Activated CD4-positive, alpha-beta memory T cell treated with anti-CD3 and anti-CD28 coated beads, Interleukin-2, amount 10 ng/mL, durations not matched to agents 7 days and 5 days (primary cell): ENCODE measurements around the gene LLGL2. TPM values are rescaled to one million over a fixed set of nuclear protein-coding genes. Genes with fewer than 3 reads are reported as not detected.
A peak's percentile ranks its signal among the peaks of the same experiment; 100 is the strongest.

Source experiments
- CTCF ChIA-PET: fragments of 350-600 bp; sonication (Branson Sonifier 250); formaldehyde crosslinking; loops from one replicate; lab custom pipeline; 2021; ENCODE audit warnings: antibody characterized with exemption, inconsistent platforms; lab: Charles Lee
- POLR2A ChIA-PET: fragments of 350-600 bp; sonication (Branson Sonifier 250); formaldehyde crosslinking; loops from one replicate; lab custom pipeline; 2021; ENCODE audit warnings: antibody characterized with exemption; lab: Charles Lee
- DNase-seq: peaks from one replicate; pipeline ENCODE4 v3.0.0-alpha.2; 2020
- H3K27ac Mint-ChIP-seq: one replicate; pipeline ENCODE4 v1.8.0; 2021; ENCODE audit warnings: mild to moderate bottlenecking, mixed read lengths
- H3K27me3 Mint-ChIP-seq: one replicate; pipeline ENCODE4 v1.8.0; 2021; ENCODE audit warnings: mixed read lengths
- H3K36me3 Mint-ChIP-seq: one replicate; pipeline ENCODE4 v1.8.0; 2021; ENCODE audit warnings: low read depth, mixed read lengths
- H3K4me1 Mint-ChIP-seq: one replicate; pipeline ENCODE4 v1.8.0; 2021; ENCODE audit warnings: mixed read lengths
- H3K4me3 Mint-ChIP-seq: one replicate; pipeline ENCODE4 v1.8.0; 2021; ENCODE audit warnings: mild to moderate bottlenecking, mixed read lengths
- H3K9me3 Mint-ChIP-seq: one replicate; pipeline ENCODE4 v1.8.0; 2021; ENCODE audit warnings: mixed read lengths
- total RNA-seq, 2 experiments: library from RNA; stranded (reverse); gene quantifications; one replicate each; pipeline ENCODE4 v1.2.3, GENCODE V29; 2021

Gene LLGL2
- total RNA-seq, 2 experiments from 2014 or later: 25.9 to 27.8 TPM

DNA sequence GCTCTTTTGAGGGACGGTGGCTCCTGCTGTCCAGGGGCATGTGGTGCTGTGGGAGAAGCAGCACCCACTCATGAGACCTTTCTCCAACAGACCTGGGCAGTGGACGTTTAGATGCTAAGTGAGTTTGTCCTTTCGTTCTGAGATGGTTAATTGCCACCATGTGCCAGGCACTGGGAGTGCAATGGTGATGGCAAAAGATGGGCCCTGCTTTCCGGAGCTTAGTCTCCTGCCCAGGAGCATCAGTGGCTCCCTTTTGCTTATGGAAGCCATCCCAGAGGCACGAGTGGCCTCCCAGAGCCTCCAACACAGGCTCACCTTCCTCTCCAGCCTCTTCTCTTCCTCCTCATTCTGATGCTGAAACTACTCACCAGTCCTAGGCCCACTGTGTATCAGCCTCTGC lies 38.5 kb upstream of the LLGL2 start:
- Mint-ChIP-seq H3K4me3 (no peak overlapping the region), H3K36me3 (peaks cover 8% of the 10 kb centered on the region), H3K4me1 (peaks cover 23% of the 10 kb centered on the region), H3K9me3 (no peaks in the 10 kb centered on the region), H3K27me3 (no peaks in the 10 kb centered on the region), H3K27ac (peak overlapping the region; percentile 87)
- ChIA-PET POLR2A (interaction anchor here (0.7 to 2.2 kb wide), 7 partner anchors 16 to 267 kb away, joined by 3 to 10 read pairs (median 4); partner anchors contain the start of gene TMEM94), CTCF (interaction anchor here (1.0 to 2.2 kb wide), 6 partner anchors 12 to 115 kb away, joined by 4 to 14 read pairs (median 4); partner anchors contain the start of gene TMEM94)
- DNase-seq: no peak

DNA sequence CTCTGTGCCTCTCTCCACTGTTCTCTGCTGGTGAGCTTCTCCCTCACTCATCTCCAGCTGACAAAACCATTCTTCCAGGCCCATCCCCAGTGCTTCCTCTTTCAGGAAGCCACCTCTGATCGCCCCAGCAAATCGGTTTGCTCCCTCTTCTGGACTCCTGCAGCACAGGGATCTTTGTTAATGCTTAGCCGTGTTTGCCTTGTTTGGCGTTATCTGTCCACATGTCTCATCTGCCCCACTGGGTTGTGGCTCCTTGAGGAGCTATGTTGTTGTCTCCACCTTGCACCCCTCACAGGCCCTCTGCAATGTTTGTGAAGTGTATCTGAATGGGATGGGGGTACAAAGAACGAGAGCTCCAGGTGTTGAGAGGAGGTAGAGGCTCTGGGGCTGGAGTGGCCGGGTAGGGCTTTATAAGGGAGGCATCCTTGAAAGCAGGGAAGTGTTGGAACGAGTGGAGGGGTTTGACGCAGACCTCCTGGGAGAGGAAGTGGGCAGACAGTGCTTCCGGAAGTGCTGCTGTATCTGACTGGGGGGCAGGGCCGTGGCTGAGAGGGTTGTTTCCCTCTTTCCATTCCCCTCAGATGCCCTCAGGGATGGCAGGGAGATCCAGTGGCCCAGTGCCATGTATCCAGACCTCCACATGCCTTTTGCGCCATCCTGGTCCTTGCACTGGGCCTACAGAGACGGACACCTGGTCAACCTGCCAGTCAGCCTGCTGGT lies 38.0 kb upstream of the LLGL2 start:
- no peaks in the 10 kb centered on the region for H3K9me3 Mint-ChIP-seq
- H3K4me3 Mint-ChIP-seq: peak overlapping the region; percentile 12
- peak overlapping the region; percentile 87 for H3K27ac Mint-ChIP-seq
- CTCF ChIA-PET: interaction anchor here (0.5 to 2.2 kb wide), 8 partner anchors 11 to 114 kb away, joined by 3 to 14 read pairs (median 4); partner anchors contain the start of gene TMEM94
- POLR2A ChIA-PET: interaction anchor here (0.7 to 2.2 kb wide), 7 partner anchors 16 to 266 kb away, joined by 3 to 10 read pairs (median 4); partner anchors contain the start of gene TMEM94
- H3K36me3 Mint-ChIP-seq: peaks cover 9% of the 10 kb centered on the region
- peaks cover 23% of the 10 kb centered on the region for H3K4me1 Mint-ChIP-seq
- no peaks in the 10 kb centered on the region for H3K27me3 Mint-ChIP-seq
- DNase-seq: peak; percentile 71

DNA sequence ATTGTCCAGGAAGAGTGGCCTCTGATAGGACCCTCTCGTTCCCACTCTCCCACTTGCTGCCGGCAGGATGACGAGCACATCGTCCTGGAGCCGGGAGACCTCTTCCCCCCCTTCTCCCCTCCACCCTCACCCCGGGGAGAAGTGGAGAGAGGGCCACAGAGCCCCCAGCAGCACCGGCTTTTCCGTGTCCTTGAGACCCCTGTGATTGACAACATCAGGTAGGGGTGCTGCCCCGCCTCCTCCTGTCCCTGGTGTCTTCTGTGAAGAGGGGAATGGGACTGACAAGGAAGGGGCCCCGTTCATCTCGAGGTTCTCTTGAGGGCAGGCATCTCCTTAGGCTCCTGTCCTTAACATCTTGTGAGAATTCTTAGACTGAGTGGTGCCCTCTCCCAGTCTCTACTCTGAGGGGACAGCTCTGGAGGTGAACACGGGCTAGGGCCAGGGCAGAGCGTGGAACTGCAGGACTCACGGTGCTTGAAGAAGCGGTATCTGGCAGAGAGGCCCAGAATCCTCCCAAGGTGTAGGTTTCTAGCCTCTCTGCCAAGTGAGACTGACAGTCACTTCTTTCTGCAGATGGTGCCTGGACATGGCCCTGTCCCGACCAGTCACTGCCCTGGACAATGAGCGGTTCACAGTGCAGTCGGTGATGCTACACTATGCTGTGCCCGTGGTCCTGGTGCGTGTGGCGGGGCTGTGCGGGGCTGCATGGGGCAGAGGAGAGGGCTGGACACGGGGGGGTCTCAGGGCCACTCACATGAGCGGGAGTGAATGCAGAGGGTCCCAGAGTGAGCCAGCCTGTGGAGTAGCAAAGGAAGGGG lies 36.6 kb upstream of the LLGL2 start:
- Mint-ChIP-seq H3K36me3 (peaks cover 13% of the 10 kb centered on the region), H3K27me3 (no peaks in the 10 kb centered on the region), H3K4me1 (peaks cover 23% of the 10 kb centered on the region), H3K4me3 (no peak overlapping the region), H3K9me3 (no peaks in the 10 kb centered on the region), H3K27ac (peak overlapping the region; percentile 87)
- no peak for DNase-seq
- CTCF ChIA-PET: interaction anchor here (1.0 to 2.2 kb wide), 2 partner anchors 32 to 57 kb away, joined by 3 to 14 read pairs; partner anchors contain the start of gene TMEM94
- POLR2A ChIA-PET: interaction anchor here (2.2 kb wide), 1 partner anchor 33 kb away, joined by 10 read pairs; the partner anchor contains the start of gene TMEM94

DNA sequence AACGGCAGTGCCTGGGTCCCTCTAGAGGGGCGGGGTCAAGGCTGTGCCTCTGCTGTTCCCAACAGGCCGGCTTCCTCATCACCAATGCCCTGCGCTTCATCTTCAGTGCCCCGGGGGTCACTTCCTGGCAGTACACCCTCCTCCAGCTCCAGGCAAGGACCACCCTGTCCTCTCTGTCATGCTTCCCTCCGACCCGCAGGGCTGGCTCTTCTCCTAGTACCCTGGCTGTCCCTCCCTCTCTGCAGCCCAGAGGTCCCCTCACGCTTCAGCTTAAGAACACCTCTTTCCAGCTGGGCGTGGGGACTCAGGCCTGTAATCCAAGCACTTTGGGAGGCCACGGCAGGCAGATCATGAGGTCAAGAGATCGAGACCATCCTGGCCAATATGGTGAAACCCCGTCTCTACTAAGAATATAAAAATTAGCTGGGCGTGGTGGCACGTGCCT lies 36.0 kb upstream of the LLGL2 start:
- ChIA-PET POLR2A (no interaction called here), CTCF (interaction anchor here (0.7 to 1.0 kb wide), 2 partner anchors 58 to 276 kb away, joined by 3 read pairs; partner anchors contain the start of gene GALK1)
- H3K36me3 Mint-ChIP-seq: peaks cover 15% of the 10 kb centered on the region
- peaks cover 23% of the 10 kb centered on the region for H3K4me1 Mint-ChIP-seq
- peak overlapping the region; percentile 62 for H3K27ac Mint-ChIP-seq
- no peaks in the 10 kb centered on the region for H3K27me3 Mint-ChIP-seq
- H3K9me3 Mint-ChIP-seq: no peaks in the 10 kb centered on the region
- no peak overlapping the region for H3K4me3 Mint-ChIP-seq
- no peak for DNase-seq

DNA sequence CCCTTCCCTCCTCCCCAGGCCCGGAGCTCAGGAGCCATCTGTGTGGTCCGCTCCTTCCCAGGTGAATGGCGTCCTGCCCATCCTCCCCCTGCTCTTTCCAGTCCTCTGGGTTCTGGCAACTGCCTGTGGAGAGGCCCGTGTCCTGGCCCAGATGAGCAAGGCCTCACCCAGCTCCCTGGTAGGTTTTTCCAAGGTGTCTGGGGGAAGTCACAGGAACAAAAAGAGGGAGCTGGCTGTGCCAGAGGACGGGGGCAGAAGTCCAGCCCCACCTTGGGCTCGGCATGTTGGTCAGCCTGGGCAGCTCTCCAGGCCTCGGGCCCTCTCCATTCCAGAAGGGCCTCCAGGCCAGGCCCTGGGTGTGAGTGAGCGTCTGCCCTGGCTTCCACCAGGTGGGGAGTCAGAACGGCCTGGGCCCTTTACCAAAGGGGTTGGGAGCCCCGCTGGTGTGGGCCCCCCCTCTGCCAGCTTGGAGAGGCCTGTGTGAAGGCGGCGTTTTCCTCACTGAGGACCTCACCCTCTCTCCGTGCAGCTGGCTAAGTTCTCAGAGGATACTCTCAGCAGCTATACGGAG lies 35.2 kb upstream of the LLGL2 start:
- no peaks in the 10 kb centered on the region for H3K27me3 Mint-ChIP-seq
- CTCF ChIA-PET: interaction anchor here (0.7 kb wide), 1 partner anchor 275 kb away, joined by 3 read pairs; the partner anchor contains the start of gene GALK1
- no peaks in the 10 kb centered on the region for H3K9me3 Mint-ChIP-seq
- peaks cover 23% of the 10 kb centered on the region for H3K4me1 Mint-ChIP-seq
- no peak overlapping the region for H3K4me3 Mint-ChIP-seq
- no peak overlapping the region for H3K27ac Mint-ChIP-seq
- DNase-seq: no peak
- POLR2A ChIA-PET: interaction anchor here (0.8 kb wide), 1 partner anchor 9 kb away, joined by 3 read pairs; no protein-coding TSS in a partner anchor
- H3K36me3 Mint-ChIP-seq: peaks cover 15% of the 10 kb centered on the region

DNA sequence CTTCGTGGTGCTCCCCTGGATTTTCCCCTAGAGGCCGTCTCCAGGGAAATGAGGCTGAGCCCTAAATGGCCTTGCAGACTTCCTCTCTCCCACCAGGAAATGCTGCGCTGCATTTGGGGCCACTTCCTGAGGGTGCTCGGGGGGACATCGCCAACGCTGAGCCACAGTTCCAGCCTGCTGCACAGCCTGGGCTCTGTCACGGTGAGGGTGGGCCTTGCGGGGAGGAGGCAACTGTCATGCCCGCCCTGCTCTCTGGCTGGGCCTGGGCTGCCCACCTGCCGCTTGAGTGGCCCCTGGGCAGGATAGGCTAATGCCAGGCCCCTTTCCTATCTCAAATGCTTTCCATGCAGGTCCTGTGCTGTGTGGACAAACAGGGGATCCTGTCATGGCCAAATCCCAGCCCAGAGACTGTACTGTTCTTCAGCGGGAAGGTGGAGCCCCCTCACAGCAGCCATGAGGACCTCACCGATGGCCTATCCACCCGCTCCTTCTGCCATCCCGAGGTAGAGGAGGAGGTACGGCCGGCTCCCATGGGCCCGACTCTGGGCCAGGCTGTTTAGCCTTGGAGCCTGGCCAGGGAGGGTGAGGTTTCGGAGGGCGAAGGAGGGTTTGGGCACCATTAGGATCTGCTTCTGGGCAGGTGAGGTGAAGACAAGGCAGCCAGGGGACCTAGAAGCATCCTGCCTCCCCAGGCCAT lies 34.4 kb upstream of the LLGL2 start:
- H3K36me3 Mint-ChIP-seq: peaks cover 15% of the 10 kb centered on the region
- CTCF ChIA-PET: no interaction called here
- POLR2A ChIA-PET: no interaction called here

DNA sequence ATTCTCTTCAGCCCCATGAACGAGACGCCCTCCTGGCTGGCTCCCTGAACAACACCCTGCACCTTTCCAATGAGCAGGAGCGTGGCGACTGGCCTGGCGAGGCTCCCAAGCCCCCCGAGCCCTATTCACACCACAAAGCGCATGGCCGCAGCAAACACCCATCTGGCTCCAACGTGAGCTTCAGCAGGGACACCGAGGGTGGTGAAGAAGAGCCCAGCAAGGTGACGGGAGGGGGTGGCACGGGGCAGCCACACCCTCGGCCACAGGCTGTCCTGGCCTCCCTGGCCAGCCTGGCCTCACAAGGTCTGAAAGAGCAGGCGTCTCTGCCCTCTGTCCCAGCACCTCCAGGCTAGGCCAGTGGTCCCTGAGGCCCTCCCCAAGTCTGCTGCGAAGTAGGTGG lies 33.8 kb upstream of the LLGL2 start:
- ChIA-PET POLR2A (no interaction called here), CTCF (no interaction called here)
- H3K36me3 Mint-ChIP-seq: peaks cover 10% of the 10 kb centered on the region

More for the DNA sequence above, 34.4 kb upstream of the LLGL2 start:
- Mint-ChIP-seq H3K4me3 (no peak overlapping the region), H3K4me1 (peaks cover 23% of the 10 kb centered on the region), H3K9me3 (no peaks in the 10 kb centered on the region), H3K27ac (no peak overlapping the region), H3K27me3 (no peaks in the 10 kb centered on the region)
- DNase-seq: no peak

DNA sequence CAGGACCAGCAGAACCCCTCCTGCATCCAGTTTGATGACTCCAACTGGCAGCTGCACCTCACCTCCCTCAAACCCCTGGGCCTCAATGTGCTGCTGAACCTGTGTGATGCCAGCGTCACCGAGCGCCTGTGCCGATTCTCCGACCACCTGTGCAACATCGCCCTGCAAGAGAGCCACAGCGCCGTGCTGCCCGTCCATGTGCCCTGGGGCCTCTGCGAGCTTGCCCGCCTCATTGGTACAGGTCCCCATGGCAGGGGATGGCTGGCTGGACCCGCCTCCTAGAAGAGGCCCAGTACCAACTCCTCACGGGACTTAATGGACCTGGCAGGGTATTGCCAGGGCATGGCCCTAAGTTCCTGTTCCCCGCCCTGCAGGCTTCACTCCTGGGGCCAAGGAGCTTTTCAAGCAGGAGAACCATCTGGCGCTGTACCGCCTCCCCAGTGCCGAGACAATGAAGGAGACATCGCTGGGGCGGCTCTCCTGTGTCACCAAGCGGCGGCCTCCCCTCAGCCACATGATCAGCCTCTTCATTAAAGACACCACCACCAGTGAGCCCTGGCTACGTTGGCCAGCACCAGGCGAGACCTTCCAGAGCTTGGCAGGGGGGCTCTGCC lies 32.8 kb upstream of the LLGL2 start:
- DNase-seq: no peak
- no peaks in the 10 kb centered on the region for H3K9me3 Mint-ChIP-seq
- CTCF ChIA-PET: no interaction called here
- no peaks in the 10 kb centered on the region for H3K27me3 Mint-ChIP-seq
- H3K4me1 Mint-ChIP-seq: peaks cover 8% of the 10 kb centered on the region
- POLR2A ChIA-PET: interaction anchor here (0.9 kb wide), 1 partner anchor 36 kb away, joined by 3 read pairs; the partner anchor contains the start of gene TMEM94
- H3K36me3 Mint-ChIP-seq: peaks cover 12% of the 10 kb centered on the region
- H3K4me3 Mint-ChIP-seq: no peak overlapping the region
- H3K27ac Mint-ChIP-seq: no peak overlapping the region

More for the DNA sequence above, 33.8 kb upstream of the LLGL2 start:
- Mint-ChIP-seq H3K9me3 (no peaks in the 10 kb centered on the region), H3K27me3 (no peaks in the 10 kb centered on the region), H3K4me1 (peaks cover 18% of the 10 kb centered on the region), H3K4me3 (no peak overlapping the region), H3K27ac (no peak overlapping the region)
- no peak for DNase-seq

DNA sequence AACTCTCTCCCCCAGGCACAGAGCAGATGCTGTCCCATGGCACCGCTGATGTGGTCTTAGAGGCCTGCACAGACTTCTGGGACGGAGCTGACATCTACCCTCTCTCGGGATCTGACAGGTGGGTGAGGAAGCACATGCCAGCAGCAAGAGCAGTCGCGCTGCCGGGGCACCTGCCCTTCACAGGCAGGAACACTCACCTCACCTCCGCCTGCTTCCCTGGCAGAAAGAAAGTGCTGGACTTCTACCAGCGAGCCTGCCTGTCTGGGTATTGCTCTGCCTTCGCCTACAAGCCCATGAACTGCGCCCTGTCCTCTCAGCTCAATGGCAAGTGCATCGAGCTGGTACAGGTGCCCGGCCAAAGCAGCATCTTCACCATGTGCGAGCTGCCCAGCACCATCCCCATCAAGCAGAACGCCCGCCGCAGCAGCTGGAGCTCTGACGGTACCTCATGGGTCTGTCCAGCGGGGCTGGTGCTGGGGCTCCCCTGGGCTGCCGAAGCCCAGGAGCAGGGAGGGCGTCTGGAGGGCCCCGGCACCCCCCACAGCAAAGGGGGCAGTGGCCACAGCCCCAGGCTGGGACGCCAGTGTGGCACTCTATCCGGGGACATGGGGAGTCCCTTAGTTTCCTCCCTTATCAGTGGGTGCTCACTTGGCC lies 31.9 kb upstream of the LLGL2 start:
- Mint-ChIP-seq H3K27me3 (no peaks in the 10 kb centered on the region), H3K27ac (no peak overlapping the region), H3K36me3 (peaks cover 15% of the 10 kb centered on the region), H3K4me1 (peaks cover under 1% of the 10 kb centered on the region), H3K4me3 (no peak overlapping the region), H3K9me3 (no peaks in the 10 kb centered on the region)
- DNase-seq: no peak
- CTCF ChIA-PET: no interaction called here
- POLR2A ChIA-PET: no interaction called here

DNA sequence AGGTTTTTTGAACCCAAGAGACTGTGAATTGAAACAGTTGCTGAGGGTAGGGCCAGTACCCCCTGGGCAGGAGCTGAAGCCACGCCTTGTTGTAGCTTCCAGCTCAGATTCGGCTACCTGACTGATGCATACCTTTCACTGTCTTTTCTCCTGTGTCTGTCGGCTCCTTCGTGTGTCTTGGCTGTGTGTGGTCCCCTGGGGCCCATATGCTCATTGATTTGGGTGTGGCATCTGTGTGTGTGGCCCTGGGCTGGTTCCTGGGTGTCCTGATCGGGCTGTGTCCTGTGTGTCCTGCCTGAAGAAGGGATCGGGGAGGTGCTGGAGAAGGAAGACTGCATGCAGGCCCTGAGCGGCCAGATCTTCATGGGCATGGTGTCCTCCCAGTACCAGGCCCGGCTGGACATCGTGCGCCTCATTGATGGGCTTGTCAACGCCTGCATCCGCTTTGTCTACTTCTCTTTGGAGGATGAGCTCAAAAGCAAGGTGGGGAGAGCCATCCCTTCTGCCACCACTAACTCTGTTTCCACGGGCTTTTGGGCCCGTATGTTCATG lies 31.1 kb upstream of the LLGL2 start:
- CTCF ChIA-PET: no interaction called here
- H3K4me3 Mint-ChIP-seq: no peak overlapping the region
- no peaks in the 10 kb centered on the region for H3K4me1 Mint-ChIP-seq
- H3K9me3 Mint-ChIP-seq: no peaks in the 10 kb centered on the region
- POLR2A ChIA-PET: no interaction called here
- no peak overlapping the region for H3K27ac Mint-ChIP-seq
- peaks cover 15% of the 10 kb centered on the region for H3K36me3 Mint-ChIP-seq
- no peak for DNase-seq
- no peaks in the 10 kb centered on the region for H3K27me3 Mint-ChIP-seq

DNA sequence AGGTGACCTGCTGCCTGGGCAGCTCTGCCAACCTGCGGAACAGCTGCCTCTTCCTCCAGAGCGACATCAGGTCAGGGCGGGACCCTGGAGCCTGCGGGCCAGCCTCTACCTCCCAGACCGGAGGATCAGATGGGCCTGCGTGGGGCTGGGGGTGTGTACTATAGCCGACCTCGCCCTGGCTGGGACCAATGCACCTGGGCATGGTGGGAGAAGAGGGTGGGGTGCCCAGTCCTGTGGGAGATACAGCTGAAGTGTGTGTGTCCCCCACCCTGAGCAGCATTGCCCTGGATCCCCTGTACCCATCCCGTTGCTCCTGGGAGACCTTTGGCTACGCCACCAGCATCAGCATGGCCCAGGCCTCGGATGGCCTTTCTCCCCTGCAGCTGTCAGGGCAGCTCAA lies 29.5 kb upstream of the LLGL2 start:
- ChIA-PET CTCF (no interaction called here), POLR2A (interaction anchor here (1.1 kb wide), 1 partner anchor 39 kb away, joined by 3 read pairs; no protein-coding TSS in a partner anchor)

More for the DNA sequence above, 29.5 kb upstream of the LLGL2 start:
- H3K4me1 Mint-ChIP-seq: no peaks in the 10 kb centered on the region
- no peaks in the 10 kb centered on the region for H3K9me3 Mint-ChIP-seq
- peaks cover 13% of the 10 kb centered on the region for H3K36me3 Mint-ChIP-seq
- H3K27ac Mint-ChIP-seq: no peak overlapping the region
- no peaks in the 10 kb centered on the region for H3K27me3 Mint-ChIP-seq
- no peak overlapping the region for H3K4me3 Mint-ChIP-seq
- no peak for DNase-seq
